ENCODE data around the gene ADAMTSL2.

The ADAMTSL2 gene

GRCh38 chr9:133591985-133592384 lies 57.5 kb downstream of the ADAMTSL2 start:
- no peak for DNase-seq

GRCh38 chr9:133592731-133593409 lies 58.4 kb downstream of the ADAMTSL2 start:
- no peak for DNase-seq

GRCh38 chr9:133593587-133594253 lies 59.2 kb downstream of the ADAMTSL2 start:
- no peak for DNase-seq

GRCh38 chr9:133594310-133594709 lies 59.8 kb downstream of the ADAMTSL2 start:
- DNase-seq, result no peak

GRCh38 chr9:133595910-133596309 lies 61.4 kb downstream of the ADAMTSL2 start:
- DNase-seq, result no peak

GRCh38 chr9:133597316-133597957 lies 62.9 kb downstream of the ADAMTSL2 start:
- DNase-seq, result no peak

- DNase-seq, result no peak
Observed at GRCh38 chr9:133598978-133599377, 64.5 kb downstream of the ADAMTSL2 start.

GRCh38 chr9:133599470-133600173 lies 65.1 kb downstream of the ADAMTSL2 start:
- DNase-seq, result no peak

GRCh38 chr9:133600739-133601138 lies 66.2 kb downstream of the ADAMTSL2 start:
- no peak for DNase-seq

- DNase-seq, result no peak
Observed at GRCh38 chr9:133601746-133602145, 67.2 kb downstream of the ADAMTSL2 start.

- DNase-seq, result no peak
Observed at GRCh38 chr9:133602277-133602676, 67.8 kb downstream of the ADAMTSL2 start.

- DNase-seq, result no peak
Observed at GRCh38 chr9:133603135-133603927, 68.8 kb downstream of the ADAMTSL2 start.

- DNase-seq, result peak; percentile 71
Observed at GRCh38 chr9:133604214-133604613, 69.7 kb downstream of the ADAMTSL2 start.

GRCh38 chr9:133604856-133605255 lies 70.4 kb downstream of the ADAMTSL2 start:
- no peak for DNase-seq

- no peak for DNase-seq
Observed at GRCh38 chr9:133605446-133605845, 70.9 kb downstream of the ADAMTSL2 start.

GRCh38 chr9:133605856-133606707 lies 71.6 kb downstream of the ADAMTSL2 start:
- no peak for DNase-seq

GRCh38 chr9:133606708-133607025 lies 72.2 kb downstream of the ADAMTSL2 start:
- no peak for DNase-seq

GRCh38 chr9:133607381-133607780 lies 72.9 kb downstream of the ADAMTSL2 start:
- no peak for DNase-seq

- no peak for DNase-seq
Observed at GRCh38 chr9:133607976-133608375, 73.5 kb downstream of the ADAMTSL2 start.

- no peak for DNase-seq
Observed at GRCh38 chr9:133608382-133608781, 73.9 kb downstream of the ADAMTSL2 start.

- DNase-seq, result no peak
Observed at GRCh38 chr9:133608889-133609288, 74.4 kb downstream of the ADAMTSL2 start.
